Stomach (tissue), 9 donors: ENCODE results near the gene NRG4. TPM values are rescaled to one million over a fixed set of nuclear protein-coding genes. Genes with fewer than 3 reads are reported as not detected.

Experiments
- DNase-seq, 2 donors: peaks; one replicate each; pipeline versions ENCODE4 v3.0.0 to v3.0.0-alpha.2; 2013 to 2019
- H3K27ac ChIP-seq, 5 donors: fragments of 200-600 bp in 4 of 5; sonication (generic) in 4 of 5; one replicate each; pipeline ENCODE4 v1.5.1; 2013 to 2019; ENCODE audit warnings: mild to moderate bottlenecking in 1 of 5, moderate library complexity in 1 of 5
- H3K27me3 ChIP-seq, 3 donors: fragments of 200-600 bp; sonication (generic); one replicate each; pipeline ENCODE4 v1.5.1; 2017 to 2019; ENCODE audit warnings: mixed run types in 1 of 3
- H3K36me3 ChIP-seq, 4 donors: fragments of 200-600 bp; sonication (generic); 1 replicate in 3 of 4; 2 replicates in 1 of 4; pipeline ENCODE4 v1.5.1; 2016 to 2019
- H3K4me1 ChIP-seq, 4 donors: fragments of 200-600 bp; sonication (generic); one replicate each; pipeline ENCODE4 v1.5.1; 2016 to 2019
- H3K4me3 ChIP-seq, 4 donors: fragments of 200-600 bp; sonication (generic) in 3 of 4; one replicate each; pipeline ENCODE4 v1.5.1; 2016 to 2019; ENCODE audit warnings: mild to moderate bottlenecking in 1 of 4
- H3K9me3 ChIP-seq, 4 donors: fragments of 200-600 bp; sonication (generic); one replicate each; pipeline ENCODE4 v1.5.1; 2016 to 2019
- CTCF ChIP-seq, 7 experiments: fragments of 450-650 bp in 4 of 7; fragments of 200-600 bp in 3 of 7; sonication (generic) in 3 of 7; IDR thresholded peaks; one replicate each; pipeline ENCODE4 v1.5.1; 2016 to 2019; ENCODE audit warnings: antibody characterized with exemption in 7 of 7, control low read depth in 2 of 7, mild to moderate bottlenecking in 1 of 7
- EP300 ChIP-seq: sonication (generic); formaldehyde crosslinking; IDR thresholded peaks from one replicate; pipeline ENCODE4 v1.6.1; 2017; ENCODE audit warnings: antibody characterized with exemption
- POLR2A ChIP-seq, 4 donors: fragments of 450-650 bp; IDR thresholded peaks; one replicate each; pipeline ENCODE4 v1.6.1; 2016; ENCODE audit warnings: antibody characterized with exemption in 4 of 4, control low read depth in 2 of 4, mild to moderate bottlenecking in 1 of 4, moderate library complexity in 1 of 4
- POLR2AphosphoS5 ChIP-seq, 3 donors: sonication (generic); formaldehyde crosslinking; IDR thresholded peaks; one replicate each; pipeline ENCODE4 v1.6.1; 2016; ENCODE audit warnings: antibody characterized with exemption in 3 of 3
- WGBS, 5 donors: extraction: QIAGEN DNeasy Blood & Tissue Kit in 3 of 5; methylation state at CpG; one replicate each; pipeline versions ENCODE4 v1.1.5 to v1.1.7; 2013 to 2018; 5-methylcytosine and 5-hydroxymethylcytosine counted together
- intact Hi-C: fragments of 100-400 bp; cut with DNase I; formaldehyde crosslinking; loops from one replicate; pipeline ENCODE4 v1.15.1; 2023; ENCODE audit warnings: low total_unique reads
- polyA plus RNA-seq, 3 donors: library from polyadenylated mRNA; stranded (reverse); fragments of 200-250 nt; gene quantifications; one replicate each; pipeline ENCODE4 v1.2.3, GENCODE V29; 2013
- total RNA-seq, 5 donors: library from RNA; depleted of rRNA; stranded (reverse); fragments of >200 nt; gene quantifications; one replicate each; pipeline versions ENCODE4 v1.1.0 to v1.2.3, GENCODE V29; 2014 to 2016
- donor health status: healthy with polysubstance abuse.
- donor health status: Bipolar disorder and iron deficiency.
- donor health status: healthy.

NRG4 gene
- total and polyA plus RNA-seq, 8 donors: 1.6 to 42.0 (median 19.7) TPM; not detected in 2

GRCh38 chr15:75929799-75930565 is 82.2 kb downstream of the NRG4 start:
- Histone ChIP-seq H3K27me3 (no peaks in the 10 kb centered on the region), H3K4me3 (no peak overlapping the region), H3K9me3 (no peaks in the 10 kb centered on the region), H3K36me3 (peaks cover 18 to 60% (median 55%) of the 10 kb centered on the region in 4 donors), H3K4me1 (peaks cover 0 to 16% (median 5%) of the 10 kb centered on the region in 4 donors), H3K27ac (no peak overlapping the region)
- intact Hi-C loops: no loop called here
- no peak for DNase-seq
- WGBS, 5 donors: 63 to 69% (median 67%) methylated on average over 5 of the region's 5 CpGs
- TF ChIP-seq POLR2A (IDR thresholded peaks at IDR 0.05) (no peak), EP300 (no peak), CTCF (IDR thresholded peaks at IDR 0.05) (no peak), POLR2AphosphoS5 (IDR thresholded peaks at IDR 0.05) (no peak)

GRCh38 chr15:75928680-75929608 is 83.3 kb downstream of the NRG4 start:
- H3K27ac ChIP-seq: no peak overlapping the region
- peaks cover 13 to 56% (median 45%) of the 10 kb centered on the region in 4 donors for H3K36me3 ChIP-seq
- DNase-seq: peak; percentile 26 to 77
- no peaks in the 10 kb centered on the region for H3K27me3 ChIP-seq
- H3K4me1 ChIP-seq: peaks cover 0 to 16% (median 6%) of the 10 kb centered on the region in 4 donors
- no peaks in the 10 kb centered on the region for H3K9me3 ChIP-seq
- intact Hi-C loops: no loop called here
- TF ChIP-seq CTCF (IDR thresholded peaks at IDR 0.05) (peak in 2 of 7 experiments; percentile 10 to 11), POLR2AphosphoS5 (IDR thresholded peaks at IDR 0.05) (no peak)
- 67 to 80% (median 70%) methylated on average over 8 to 9 of the region's 9 CpGs for WGBS, 5 donors
- no peak overlapping the region for H3K4me3 ChIP-seq

- H3K4me3 ChIP-seq: no peak overlapping the region
- no peaks in the 10 kb centered on the region for H3K27me3 ChIP-seq
- no peaks in the 10 kb centered on the region for H3K9me3 ChIP-seq
- DNase-seq: no peak
- H3K27ac ChIP-seq: no peak overlapping the region
- intact Hi-C loops: no loop called here
- peaks cover 2 to 21% (median 10%) of the 10 kb centered on the region in 4 donors for H3K4me1 ChIP-seq
- TF ChIP-seq EP300 (no peak), POLR2A (IDR thresholded peaks at IDR 0.05) (no peak)
- H3K36me3 ChIP-seq: peaks cover 2 to 44% (median 34%) of the 10 kb centered on the region in 4 donors
- 85 to 94% (median 90%) methylated on average over 4 of the region's 4 CpGs for WGBS, 5 donors
Measured at GRCh38 chr15:75927601-75928000, 84.6 kb downstream of the NRG4 start.

- TF ChIP-seq CTCF (IDR thresholded peaks at IDR 0.05) (no peak), POLR2AphosphoS5 (IDR thresholded peaks at IDR 0.05) (no peak), POLR2A (IDR thresholded peaks at IDR 0.05) (no peak), EP300 (no peak)
- no peaks in the 10 kb centered on the region for H3K27me3 ChIP-seq
- peaks cover 0 to 38% (median 28%) of the 10 kb centered on the region in 4 donors for H3K36me3 ChIP-seq
- H3K4me1 ChIP-seq: peaks cover 8 to 28% (median 17%) of the 10 kb centered on the region in 4 donors
- no peaks in the 10 kb centered on the region for H3K9me3 ChIP-seq
- 85 to 95% (median 92%) methylated on average over 3 of the region's 3 CpGs for WGBS, 5 donors
- no peak for DNase-seq
- H3K4me3 ChIP-seq: no peak overlapping the region
- no peak overlapping the region for H3K27ac ChIP-seq
- intact Hi-C loops: no loop called here
Measured at GRCh38 chr15:75926931-75927330, 85.3 kb downstream of the NRG4 start.
